ENCODE data around the gene BRINP2. TPM values are rescaled to one million over a fixed set of nuclear protein-coding genes. Genes with fewer than 3 reads are reported as not detected.

The BRINP2 gene
- total RNA-seq, 1 donor from 2014 or later: not detected

GRCh38 chr1:177219554-177220458, 49.0 kb downstream of the BRINP2 start:
- CTCF ChIA-PET: interaction anchor here (1.4 kb wide), 1 partner anchor 10 kb away, joined by 3 read pairs; no protein-coding TSS in a partner anchor
- no peak overlapping the region for H3K4me3 Mint-ChIP-seq
- H3K36me3 Mint-ChIP-seq (ENCODE audit: low read depth): no peaks in the 10 kb centered on the region

GRCh38 chr1:177223359-177223758, 52.6 kb downstream of the BRINP2 start:
- no peak overlapping the region for H3K27ac Mint-ChIP-seq
- POLR2A ChIA-PET: no interaction called here
- TF ChIP-seq CTCF (IDR thresholded peaks at IDR 0.05): no peak

More at GRCh38 chr1:177219554-177220458, 49.0 kb downstream of the BRINP2 start:
- Mint-ChIP-seq H3K27me3 (no peaks in the 10 kb centered on the region), H3K9me3 (peaks cover 13% of the 10 kb centered on the region), H3K4me1 (no peaks in the 10 kb centered on the region), H3K27ac (no peak overlapping the region)
- POLR2A ChIA-PET: no interaction called here
- DNase-seq (no peak), ATAC-seq (ENCODE audit: low read depth) (no peak)
- intact Hi-C loops (cut with micrococcal nuclease): no loop called here
- no peak for TF ChIP-seq CTCF (IDR thresholded peaks at IDR 0.05)

DNA sequence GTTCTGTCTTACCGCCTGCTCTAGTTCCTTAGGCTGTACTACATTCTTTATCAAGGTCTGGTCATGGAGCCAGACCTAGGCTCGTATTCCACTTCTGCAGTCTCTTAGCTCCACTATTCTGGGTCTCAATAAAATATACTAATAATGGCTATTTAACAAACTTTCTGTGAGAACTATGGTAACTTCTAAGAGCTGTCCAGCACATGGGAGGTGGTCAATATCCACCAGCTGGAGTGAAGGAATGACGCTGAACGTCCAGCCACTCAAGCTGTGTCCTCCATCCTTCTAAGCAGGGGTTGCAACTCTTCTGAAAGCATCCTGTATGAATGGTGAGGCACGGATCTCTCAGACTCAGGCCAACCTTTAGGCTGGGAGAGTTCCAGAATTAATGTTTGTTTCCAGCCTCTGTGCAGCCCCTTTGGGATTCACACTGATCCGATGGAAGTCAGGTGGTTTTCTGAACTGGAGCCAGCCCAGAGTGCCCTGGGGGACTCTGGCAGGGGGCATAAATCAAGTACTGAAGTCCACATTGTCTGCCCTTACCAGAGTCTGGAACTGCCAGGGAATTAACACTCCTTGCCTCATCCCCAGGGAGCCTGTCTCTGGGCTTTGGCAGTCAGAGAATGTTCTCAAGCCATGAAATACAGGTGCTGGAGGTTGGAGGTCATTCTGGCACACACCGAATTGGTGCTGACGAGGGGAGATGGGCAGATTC, 57.4 kb downstream of the BRINP2 start:
- H3K4me1 Mint-ChIP-seq: no peaks in the 10 kb centered on the region
- no peaks in the 10 kb centered on the region for H3K36me3 Mint-ChIP-seq (ENCODE audit: low read depth)
- POLR2A ChIA-PET: no interaction called here
- TF ChIP-seq CTCF (IDR thresholded peaks at IDR 0.05): no peak
- H3K4me3 Mint-ChIP-seq: no peak overlapping the region
- CTCF ChIA-PET: no interaction called here
- no peak overlapping the region for H3K27ac Mint-ChIP-seq
- H3K27me3 Mint-ChIP-seq: no peaks in the 10 kb centered on the region
- intact Hi-C loops (cut with micrococcal nuclease): no loop called here
- no peak for ATAC-seq (ENCODE audit: low read depth)
- H3K9me3 Mint-ChIP-seq: no peaks in the 10 kb centered on the region
- DNase-seq: no peak

More at GRCh38 chr1:177223359-177223758, 52.6 kb downstream of the BRINP2 start:
- Mint-ChIP-seq H3K36me3 (ENCODE audit: low read depth) (no peaks in the 10 kb centered on the region), H3K4me1 (no peaks in the 10 kb centered on the region), H3K4me3 (no peak overlapping the region), H3K27me3 (no peaks in the 10 kb centered on the region), H3K9me3 (no peaks in the 10 kb centered on the region)
- ATAC-seq (ENCODE audit: low read depth) (no peak), DNase-seq (no peak)
- intact Hi-C loops (cut with micrococcal nuclease): no loop called here
- CTCF ChIA-PET: no interaction called here

GRCh38 chr1:177228693-177229065, 57.9 kb downstream of the BRINP2 start:
- CTCF ChIA-PET: no interaction called here
- H3K27me3 Mint-ChIP-seq: no peaks in the 10 kb centered on the region
- no peak overlapping the region for H3K4me3 Mint-ChIP-seq
- POLR2A ChIA-PET: no interaction called here
- H3K9me3 Mint-ChIP-seq: no peaks in the 10 kb centered on the region
- ATAC-seq (ENCODE audit: low read depth): no peak
- no peaks in the 10 kb centered on the region for H3K4me1 Mint-ChIP-seq
- no peak for TF ChIP-seq CTCF (IDR thresholded peaks at IDR 0.05)
- no peak for DNase-seq
- H3K27ac Mint-ChIP-seq: no peak overlapping the region
- no peaks in the 10 kb centered on the region for H3K36me3 Mint-ChIP-seq (ENCODE audit: low read depth)
- intact Hi-C loops (cut with micrococcal nuclease): no loop called here

DNA sequence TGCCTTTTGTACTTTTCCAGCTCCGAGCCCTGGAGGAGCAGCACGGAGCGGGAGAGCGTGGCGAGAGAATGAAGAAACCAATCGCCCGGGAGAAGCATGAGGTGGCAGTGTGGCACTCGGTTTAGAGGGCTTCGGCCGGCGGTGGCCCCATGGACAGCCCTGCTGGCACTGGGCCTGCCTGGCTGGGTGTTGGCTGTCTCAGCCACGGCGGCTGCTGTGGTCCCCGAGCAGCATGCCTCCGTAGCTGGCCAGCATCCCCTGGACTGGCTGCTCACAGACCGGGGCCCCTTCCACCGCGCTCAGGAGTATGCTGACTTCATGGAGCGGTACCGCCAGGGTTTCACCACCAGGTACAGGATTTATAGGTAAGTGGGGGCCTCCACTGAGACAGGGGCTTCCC, 59.0 kb downstream of the BRINP2 start:
- Mint-ChIP-seq H3K27ac (no peak overlapping the region), H3K4me3 (no peak overlapping the region), H3K27me3 (no peaks in the 10 kb centered on the region), H3K4me1 (no peaks in the 10 kb centered on the region), H3K9me3 (no peaks in the 10 kb centered on the region), H3K36me3 (ENCODE audit: low read depth) (no peaks in the 10 kb centered on the region)
- DNase-seq (no peak), ATAC-seq (ENCODE audit: low read depth) (no peak)
- ChIA-PET POLR2A (no interaction called here), CTCF (no interaction called here)
- no peak for TF ChIP-seq CTCF (IDR thresholded peaks at IDR 0.05)
- intact Hi-C loops (cut with micrococcal nuclease): no loop called here
